Spleen (tissue), 11 donors: ENCODE measurements around the gene KCNQ4. TPM values are rescaled to one million over a fixed set of nuclear protein-coding genes. Genes with fewer than 3 reads are reported as not detected.

Experiments
- DNase-seq: peaks from one replicate; pipeline ENCODE4 v3.0.0-alpha.2; 2020
- H3K27ac ChIP-seq, 8 donors: fragments of 200-600 bp; sonication (generic) in 7 of 8; 1 replicate in 4 of 8; 2 replicates in 4 of 8; pipeline versions ENCODE4 v1.5.0 to v1.8.0; 2016 to 2021; ENCODE audit warnings: inconsistent platforms in 4 of 8, mild to moderate bottlenecking in 4 of 8, moderate library complexity in 1 of 8
- H3K27me3 ChIP-seq, 7 donors: fragments of 200-600 bp; sonication (generic) in 6 of 7; replicated peaks in 1 of 7; 1 replicate in 4 of 7; 2 replicates in 3 of 7; pipeline versions ENCODE4 v1.5.0 to v1.8.0; 2016 to 2021; ENCODE audit warnings: inconsistent platforms in 3 of 7, mild to moderate bottlenecking in 1 of 7
- H3K36me3 ChIP-seq, 6 donors: fragments of 200-600 bp; sonication (generic) in 5 of 6; 1 replicate in 4 of 6; 2 replicates in 2 of 6; pipeline versions ENCODE4 v1.5.0 to v1.8.0; 2016 to 2021; ENCODE audit warnings: inconsistent platforms in 2 of 6
- H3K4me1 ChIP-seq, 6 donors: fragments of 200-600 bp; sonication (generic) in 5 of 6; 1 replicate in 3 of 6; 2 replicates in 3 of 6; pipeline versions ENCODE4 v1.5.0 to v1.8.0; 2016 to 2021; ENCODE audit warnings: inconsistent platforms in 3 of 6
- H3K4me3 ChIP-seq, 8 donors: fragments of 200-600 bp; sonication (generic) in 7 of 8; 1 replicate in 4 of 8; 2 replicates in 4 of 8; pipeline versions ENCODE4 v1.5.0 to v1.8.0; 2016 to 2021; ENCODE audit warnings: inconsistent platforms in 4 of 8, mild to moderate bottlenecking in 4 of 8, moderate library complexity in 2 of 8
- H3K9me3 ChIP-seq, 8 donors: fragments of 200-600 bp; sonication (generic) in 7 of 8; 1 replicate in 4 of 8; 2 replicates in 4 of 8; pipeline versions ENCODE4 v1.5.0 to v1.8.0; 2016 to 2021; ENCODE audit warnings: inconsistent platforms in 4 of 8
- POLR2A ChIP-seq, 3 donors: fragments of 450-650 bp; IDR thresholded peaks; one replicate each; pipeline ENCODE4 v1.5.1; 2017; ENCODE audit warnings: antibody characterized with exemption in 3 of 3, mild to moderate bottlenecking in 1 of 3
- POLR2AphosphoS5 ChIP-seq, 3 donors: sonication (generic); formaldehyde crosslinking; IDR thresholded peaks; one replicate each; pipeline ENCODE4 v1.5.1; 2017; ENCODE audit warnings: antibody characterized with exemption in 3 of 3
- WGBS, 5 donors: extraction: QIAGEN DNeasy Blood & Tissue Kit in 3 of 5; methylation state at CpG; one replicate each; pipeline versions ENCODE4 v1.1.5 to v1.1.7; 2013 to 2018; 5-methylcytosine and 5-hydroxymethylcytosine counted together
- intact Hi-C: fragments of 100-400 bp; cut with DNase I; formaldehyde crosslinking; loops from one replicate; pipeline ENCODE4 v1.15.0; 2023; ENCODE audit warnings: low total_unique reads
- polyA plus RNA-seq, 3 donors: library from polyadenylated mRNA; stranded (reverse); fragments of 200-250 nt; gene quantifications; one replicate each; pipeline ENCODE4 v1.2.1, GENCODE V29; 2013
- total RNA-seq, 7 donors: library from RNA; depleted of rRNA in 3 of 7; stranded (reverse); fragments of >200 nt in 3 of 7; fragmentation: NEBNext Ultra II Directional in 4 of 7; extraction: Animal tissue kit (Norgen Biotek cat#: 25700) in 4 of 7; gene quantifications; one replicate each; pipeline versions ENCODE4 v1.1.0 to v1.2.1, GENCODE V29; 2016 to 2021
- TF ChIP-seq, protein P1 (sequence below), 11 experiments: fragments of 200-600 bp in 7 of 11; fragments of 450-650 bp in 4 of 11; sonication (generic) in 4 of 11; IDR thresholded peaks in 8 of 11; conservative IDR thresholded peaks in 3 of 11; 1 replicate in 7 of 11; 2 replicates in 4 of 11; pipeline versions ENCODE4 v1.4.0 to v1.8.0; 2016 to 2021; ENCODE audit warnings: antibody characterized with exemption in 11 of 11, inconsistent platforms in 4 of 11, mild to moderate bottlenecking in 1 of 11
- donor health status: healthy with polysubstance abuse.
- donor health status: DM: no; HTN: no; CAD: no; lungs with moderate emphysema.
- donor health status: DM: no; HTN: no; CAD: no.
- donor health status: Bipolar disorder and iron deficiency.
- donor health status: healthy.
- donor health status: DM: no; HTN: no; CAD: no.
- donor health status: DM: yes; HTN: yes; CAD: no.

The KCNQ4 gene
- total and polyA plus RNA-seq, 10 donors: 0.09 to 0.54 (median 0.25) TPM

GRCh38 chr1:40806240-40806639, 22.7 kb downstream of the KCNQ4 start:
- intact Hi-C loops: no loop called here
- WGBS, 5 donors: 80 to 88% (median 85%) methylated on average over 3 of the region's 3 CpGs
- H3K27ac ChIP-seq: no peak overlapping the region

GRCh38 chr1:40806731-40807695, 23.4 kb downstream of the KCNQ4 start:
- TF ChIP-seq POLR2AphosphoS5 (IDR thresholded peaks at IDR 0.05) (no peak), POLR2A (IDR thresholded peaks at IDR 0.05) (no peak)
- TF ChIP-seq, protein P1, sequence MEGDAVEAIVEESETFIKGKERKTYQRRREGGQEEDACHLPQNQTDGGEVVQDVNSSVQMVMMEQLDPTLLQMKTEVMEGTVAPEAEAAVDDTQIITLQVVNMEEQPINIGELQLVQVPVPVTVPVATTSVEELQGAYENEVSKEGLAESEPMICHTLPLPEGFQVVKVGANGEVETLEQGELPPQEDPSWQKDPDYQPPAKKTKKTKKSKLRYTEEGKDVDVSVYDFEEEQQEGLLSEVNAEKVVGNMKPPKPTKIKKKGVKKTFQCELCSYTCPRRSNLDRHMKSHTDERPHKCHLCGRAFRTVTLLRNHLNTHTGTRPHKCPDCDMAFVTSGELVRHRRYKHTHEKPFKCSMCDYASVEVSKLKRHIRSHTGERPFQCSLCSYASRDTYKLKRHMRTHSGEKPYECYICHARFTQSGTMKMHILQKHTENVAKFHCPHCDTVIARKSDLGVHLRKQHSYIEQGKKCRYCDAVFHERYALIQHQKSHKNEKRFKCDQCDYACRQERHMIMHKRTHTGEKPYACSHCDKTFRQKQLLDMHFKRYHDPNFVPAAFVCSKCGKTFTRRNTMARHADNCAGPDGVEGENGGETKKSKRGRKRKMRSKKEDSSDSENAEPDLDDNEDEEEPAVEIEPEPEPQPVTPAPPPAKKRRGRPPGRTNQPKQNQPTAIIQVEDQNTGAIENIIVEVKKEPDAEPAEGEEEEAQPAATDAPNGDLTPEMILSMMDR (IDR thresholded peaks at IDR 0.05 in 8 of 11, conservative IDR thresholded peaks at IDR 0.05 in 3 of 11): no peak
- no peaks in the 10 kb centered on the region for H3K36me3 ChIP-seq
- H3K9me3 ChIP-seq: no peaks in the 10 kb centered on the region
- no peaks in the 10 kb centered on the region for H3K27me3 ChIP-seq
- peaks cover under 1 to 31% (median 16%) of the 10 kb centered on the region in 6 donors for H3K4me1 ChIP-seq
- H3K4me3 ChIP-seq: no peak overlapping the region
- WGBS, 5 donors: 80 to 92% (median 85%) methylated on average over 15 to 20 of the region's 20 CpGs
- H3K27ac ChIP-seq: no peak overlapping the region
- intact Hi-C loops: no loop called here
- DNase-seq: no peak

More at GRCh38 chr1:40806240-40806639, 22.7 kb downstream of the KCNQ4 start:
- no peaks in the 10 kb centered on the region for H3K9me3 ChIP-seq
- H3K4me3 ChIP-seq: no peak overlapping the region
- DNase-seq: no peak
- TF ChIP-seq POLR2AphosphoS5 (IDR thresholded peaks at IDR 0.05) (no peak), POLR2A (IDR thresholded peaks at IDR 0.05) (no peak)
- TF ChIP-seq, protein P1 (IDR thresholded peaks at IDR 0.05 in 8 of 11, conservative IDR thresholded peaks at IDR 0.05 in 3 of 11): no peak
- peaks cover 8 to 39% (median 24%) of the 10 kb centered on the region in 6 donors for H3K4me1 ChIP-seq
- H3K27me3 ChIP-seq: no peaks in the 10 kb centered on the region
- H3K36me3 ChIP-seq: no peaks in the 10 kb centered on the region

DNA sequence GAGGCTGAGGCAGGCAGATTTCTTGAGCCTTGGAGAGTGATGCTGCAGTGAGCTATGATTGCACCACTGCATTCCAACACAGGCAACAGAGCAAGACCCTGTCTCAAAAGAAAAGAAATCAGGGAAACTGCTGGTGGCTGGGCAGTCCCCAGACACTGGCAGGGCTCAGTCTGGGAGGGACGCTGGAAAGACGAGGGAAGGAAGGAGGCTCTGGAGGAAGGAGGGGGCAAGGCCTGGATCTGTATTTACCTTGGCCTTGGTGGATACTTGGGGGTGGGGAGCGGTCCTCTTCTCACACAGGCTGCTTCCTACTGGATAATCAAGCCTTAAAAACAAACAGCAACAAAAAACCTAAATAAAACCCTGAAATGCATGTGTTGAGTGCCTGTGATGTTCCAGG, 24.4 kb downstream of the KCNQ4 start:
- WGBS, 5 donors: 59 to 88% (median 71%) methylated on average over 3 of the region's 3 CpGs
- no peak for TF ChIP-seq POLR2A (IDR thresholded peaks at IDR 0.05)
- TF ChIP-seq POLR2AphosphoS5 (IDR thresholded peaks at IDR 0.05): no peak
- TF ChIP-seq, protein P1 (IDR thresholded peaks at IDR 0.05 in 8 of 11, conservative IDR thresholded peaks at IDR 0.05 in 3 of 11): no peak
- H3K27me3 ChIP-seq: no peaks in the 10 kb centered on the region
- H3K4me1 ChIP-seq: peaks cover 0 to 21% (median 12%) of the 10 kb centered on the region in 6 donors
- H3K9me3 ChIP-seq: no peaks in the 10 kb centered on the region
- no peak for DNase-seq
- H3K36me3 ChIP-seq: no peaks in the 10 kb centered on the region
- H3K4me3 ChIP-seq: no peak overlapping the region
- no peak overlapping the region for H3K27ac ChIP-seq
- intact Hi-C loops: no loop called here

- 65 to 87% (median 77%) methylated on average over 3 of the region's 3 CpGs for WGBS, 5 donors
- H3K27ac ChIP-seq: no peak overlapping the region
- H3K4me1 ChIP-seq: peaks cover 0 to 18% (median 11%) of the 10 kb centered on the region in 6 donors
- intact Hi-C loops: no loop called here
- H3K27me3 ChIP-seq: no peaks in the 10 kb centered on the region
- no peak overlapping the region for H3K4me3 ChIP-seq
- no peak for DNase-seq
- TF ChIP-seq POLR2A (IDR thresholded peaks at IDR 0.05): no peak
- TF ChIP-seq, protein P1 (IDR thresholded peaks at IDR 0.05 in 8 of 11, conservative IDR thresholded peaks at IDR 0.05 in 3 of 11): no peak
- TF ChIP-seq POLR2AphosphoS5 (IDR thresholded peaks at IDR 0.05): no peak
- no peaks in the 10 kb centered on the region for H3K9me3 ChIP-seq
- H3K36me3 ChIP-seq: no peaks in the 10 kb centered on the region
Measured at GRCh38 chr1:40808444-40808843, 24.9 kb downstream of the KCNQ4 start.
